K562 (cell line): ENCODE measurements around the gene SOX15. TPM values are rescaled to one million over a fixed set of nuclear protein-coding genes. Genes with fewer than 3 reads are reported as not detected.

Source experiments
- BRF1 ChIP-seq: IDR thresholded peaks from 3 replicates; pipeline ENCODE4 v1.6.1; 2011; ENCODE audit warnings: borderline replicate concordance, mild to moderate bottlenecking; ENCODE audit not compliant: insufficient read length; ENCODE audit errors: extremely low read depth
- CBX1 ChIP-seq: sonication (generic); IDR thresholded peaks from 2 replicates; pipeline ENCODE4 v1.6.1; 2016; ENCODE audit warnings: antibody characterized with exemption, low read depth, mild to moderate bottlenecking
- CEBPB ChIP-seq: fragments of 450-650 bp; IDR thresholded peaks from 2 replicates; pipeline ENCODE4 v1.6.1; 2016; ENCODE audit warnings: missing genetic modification characterization, missing compliant biosample characterization
- CEBPG ChIP-seq, 3 experiments: fragments of 200-800 bp in 1 of 3; sonication (Bioruptor generic) in 1 of 3; sonication (generic) in 1 of 3; formaldehyde crosslinking in 1 of 3; IDR thresholded peaks in 2 of 3; conservative IDR thresholded peaks in 1 of 3; 2 replicates each; pipeline versions ENCODE4 v1.6.1 to v1.8.0; 2016 to 2022; ENCODE audit warnings: missing compliant biosample characterization in 2 of 3, missing genetic modification characterization in 2 of 3, mild to moderate bottlenecking in 1 of 3, missing genetic modification reagents in 1 of 3
- CREBBP ChIP-seq: IDR thresholded peaks from one replicate; pipeline ENCODE4 v1.6.1; 2012; ENCODE audit warnings: low read depth, mild to moderate bottlenecking, control low read depth, inconsistent platforms, low read length
- ELF2 ChIP-seq: fragments of 250-450 bp; sonication (Bioruptor Pico); IDR thresholded peaks from 2 replicates; pipeline ENCODE4 v1.5.0; 2021; ENCODE audit warnings: mild to moderate bottlenecking
- ETV5 ChIP-seq: sonication (generic); formaldehyde crosslinking; IDR thresholded peaks from 2 replicates; pipeline ENCODE4 v1.4.0; 2020; ENCODE audit warnings: low read depth, mild to moderate bottlenecking, missing genetic modification reagents
- GTF2F1 ChIP-seq: IDR thresholded peaks from 2 replicates; pipeline ENCODE4 v1.6.1; 2011; ENCODE audit warnings: low read depth, low read length, improper control_type of control experiment
- MYC ChIP-seq, 2 experiments: fragments of 250-450 bp in 1 of 2; sonication (Bioruptor Pico) in 1 of 2; IDR thresholded peaks; 2 replicates each; pipeline versions ENCODE4 v1.5.1 to v1.6.1; 2012 to 2021; ENCODE audit warnings: low read depth in 2 of 2, borderline replicate concordance in 1 of 2, improper control_type of control experiment in 1 of 2, low read length in 1 of 2, mild to moderate bottlenecking in 1 of 2, moderate library complexity in 1 of 2
- NCOA1 ChIP-seq: fragments of 450-650 bp; IDR thresholded peaks from 2 replicates; pipeline ENCODE4 v1.6.1; 2016; ENCODE audit warnings: low read depth
- NFYB ChIP-seq: IDR thresholded peaks from 2 replicates; pipeline ENCODE4 v1.6.1; 2011; ENCODE audit warnings: mild to moderate bottlenecking, moderate library complexity; ENCODE audit not compliant: insufficient read length; ENCODE audit errors: extremely low read depth
- NR4A1 ChIP-seq, 2 experiments: fragments of 250-450 bp in 1 of 2; fragments of 450-650 bp in 1 of 2; sonication (Bioruptor Pico) in 1 of 2; IDR thresholded peaks; 2 replicates each; pipeline versions ENCODE4 v1.4.0 to v1.6.1; 2016 to 2020; ENCODE audit warnings: mild to moderate bottlenecking in 2 of 2, missing compliant biosample characterization in 1 of 2, missing genetic modification characterization in 1 of 2, moderate library complexity in 1 of 2
- SRSF1 ChIP-seq: fragments of 200-400 bp; formaldehyde crosslinking; IDR thresholded peaks from 2 replicates; pipeline ENCODE4 v1.6.1; 2017; ENCODE audit warnings: mild to moderate bottlenecking, low read depth, low read length, moderate library complexity
- TCF3 ChIP-seq: sonication (generic); formaldehyde crosslinking; IDR thresholded peaks from 2 replicates; pipeline ENCODE4 v1.4.0; 2020; ENCODE audit warnings: mild to moderate bottlenecking, missing genetic modification reagents
- TRIM28 ChIP-seq: fragments of 450-650 bp; IDR thresholded peaks from 2 replicates; pipeline ENCODE4 v1.6.1; 2017
- XRCC3 ChIP-seq: fragments of 450-650 bp; IDR thresholded peaks from 2 replicates; pipeline ENCODE4 v1.6.1; 2017; ENCODE audit warnings: mild to moderate bottlenecking, moderate library complexity
- ZNF445 ChIP-seq: fragments of 250-450 bp; sonication (Bioruptor Pico); IDR thresholded peaks from 2 replicates; pipeline ENCODE4 v1.4.0; 2020; ENCODE audit warnings: low read depth, mild to moderate bottlenecking, moderate library complexity
- ZNF740 ChIP-seq, 3 experiments: fragments of 200-800 bp in 1 of 3; sonication (Bioruptor generic) in 1 of 3; sonication (generic) in 1 of 3; formaldehyde crosslinking in 1 of 3; IDR thresholded peaks; 2 replicates each; pipeline versions ENCODE4 v1.6.1 to v1.8.0; 2016 to 2022; ENCODE audit warnings: mild to moderate bottlenecking in 2 of 3, missing compliant biosample characterization in 2 of 3, missing genetic modification characterization in 2 of 3, missing genetic modification reagents in 1 of 3
- polyA plus RNA-seq, 8 experiments: library from polyadenylated mRNA; depleted of rRNA in 4 of 8; stranded (reverse) in 5 of 8; unstranded in 3 of 8; fragments of >200 nt; fragmentation: Nextera tagmentation in 2 of 8; fragmentation: Illumina TruSeq in 1 of 8; extraction: Ambion mirVana in 2 of 8; extraction: Trizol in 1 of 8; gene quantifications; 2 replicates each; pipeline versions ENCODE4 v1.2.1 to v1.2.3, GENCODE V29; 2011 to 2014; ENCODE audit warnings: inconsistent platforms in 1 of 8, missing spikeins in 1 of 8
- total RNA-seq, 7 experiments: library from RNA; depleted of rRNA in 6 of 7; stranded (reverse); fragments of >200 nt in 6 of 7; fragmentation: Illumina TruSeq in 2 of 7; extraction: Trizol in 2 of 7; gene quantifications; 2 replicates each; pipeline versions ENCODE4 v1.2.1 to v1.2.3, GENCODE V29; 2011 to 2021; ENCODE audit warnings: low replicate concordance in 1 of 7
- TF ChIP-seq, protein P1 (sequence below): sonication (generic); formaldehyde crosslinking; IDR thresholded peaks from 2 replicates; pipeline ENCODE4 v1.8.0; 2022; ENCODE audit warnings: missing genetic modification reagents, mild to moderate bottlenecking, borderline replicate concordance
- TF ChIP-seq, protein P2 (sequence below): sonication (generic); formaldehyde crosslinking; IDR thresholded peaks from 2 replicates; pipeline ENCODE4 v1.8.1; 2023; ENCODE audit warnings: mild to moderate bottlenecking, missing genetic modification reagents
- TF ChIP-seq, protein P3 (sequence below), 2 experiments: fragments of 450-650 bp; conservative IDR thresholded peaks; 2 replicates each; pipeline ENCODE4 v1.6.1; 2017; ENCODE audit warnings: mild to moderate bottlenecking in 2 of 2, moderate library complexity in 2 of 2

The SOX15 gene
- total and polyA plus RNA-seq, 9 of the 15 experiments (the other 6 are each of a cell fraction or from before 2014, with no cell fraction given), result 0.07 to 0.33 (median 0.19) TPM; not detected in 5

GRCh38 chr17:7573324-7574080 lies 16.4 kb downstream of the SOX15 start (continued):
- TF ChIP-seq NR4A1 (CRISPR knock-in tag; IDR thresholded peaks at IDR 0.05) (no peak), NR4A1 (tag; IDR thresholded peaks at IDR 0.05) (no peak), XRCC3 (no peak), TRIM28 (no peak), CBX1 (no peak), NCOA1 (no peak), CEBPG (CRISPR knock-in tag; IDR thresholded peaks at IDR 0.05) (peak; percentile 96), CEBPG (tag; conservative IDR thresholded peaks at IDR 0.05 in 1 of 2, IDR thresholded peaks at IDR 0.05 in 1 of 2) (peak; percentile 97 to 98), ZNF740 (CRISPR knock-in tag; IDR thresholded peaks at IDR 0.05) (peak; percentile 96), ZNF740 (tag; IDR thresholded peaks at IDR 0.05) (peak in 1 of 2 experiments; percentile 87; a peak in 1 of 4 replicates), NFYB (no peak), ZNF445 (CRISPR knock-in tag) (no peak), BRF1 (no peak), GTF2F1 (no peak), MYC (IDR thresholded peaks at IDR 0.05; ENCODE audit: low read depth, low read length) (peak; percentile 93), MYC (CRISPR knock-in tag; IDR thresholded peaks at IDR 0.05; ENCODE audit: borderline replicate concordance, low read depth) (peak; percentile 52; the same call in 1 of the 2 replicates), ETV5 (CRISPR knock-in tag) (peak; percentile 74), TCF3 (no peak), CREBBP (no peak), SRSF1 (no peak), ELF2 (CRISPR knock-in tag) (no peak), CEBPB (tag) (peak; percentile 98)
- TF ChIP-seq, protein P1, sequence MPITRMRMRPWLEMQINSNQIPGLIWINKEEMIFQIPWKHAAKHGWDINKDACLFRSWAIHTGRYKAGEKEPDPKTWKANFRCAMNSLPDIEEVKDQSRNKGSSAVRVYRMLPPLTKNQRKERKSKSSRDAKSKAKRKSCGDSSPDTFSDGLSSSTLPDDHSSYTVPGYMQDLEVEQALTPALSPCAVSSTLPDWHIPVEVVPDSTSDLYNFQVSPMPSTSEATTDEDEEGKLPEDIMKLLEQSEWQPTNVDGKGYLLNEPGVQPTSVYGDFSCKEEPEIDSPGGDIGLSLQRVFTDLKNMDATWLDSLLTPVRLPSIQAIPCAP (CRISPR knock-in tag), result no peak
- TF ChIP-seq, protein P2, sequence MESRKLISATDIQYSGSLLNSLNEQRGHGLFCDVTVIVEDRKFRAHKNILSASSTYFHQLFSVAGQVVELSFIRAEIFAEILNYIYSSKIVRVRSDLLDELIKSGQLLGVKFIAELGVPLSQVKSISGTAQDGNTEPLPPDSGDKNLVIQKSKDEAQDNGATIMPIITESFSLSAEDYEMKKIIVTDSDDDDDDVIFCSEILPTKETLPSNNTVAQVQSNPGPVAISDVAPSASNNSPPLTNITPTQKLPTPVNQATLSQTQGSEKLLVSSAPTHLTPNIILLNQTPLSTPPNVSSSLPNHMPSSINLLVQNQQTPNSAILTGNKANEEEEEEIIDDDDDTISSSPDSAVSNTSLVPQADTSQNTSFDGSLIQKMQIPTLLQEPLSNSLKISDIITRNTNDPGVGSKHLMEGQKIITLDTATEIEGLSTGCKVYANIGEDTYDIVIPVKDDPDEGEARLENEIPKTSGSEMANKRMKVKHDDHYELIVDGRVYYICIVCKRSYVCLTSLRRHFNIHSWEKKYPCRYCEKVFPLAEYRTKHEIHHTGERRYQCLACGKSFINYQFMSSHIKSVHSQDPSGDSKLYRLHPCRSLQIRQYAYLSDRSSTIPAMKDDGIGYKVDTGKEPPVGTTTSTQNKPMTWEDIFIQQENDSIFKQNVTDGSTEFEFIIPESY, result no peak
- TF ChIP-seq, protein P3, sequence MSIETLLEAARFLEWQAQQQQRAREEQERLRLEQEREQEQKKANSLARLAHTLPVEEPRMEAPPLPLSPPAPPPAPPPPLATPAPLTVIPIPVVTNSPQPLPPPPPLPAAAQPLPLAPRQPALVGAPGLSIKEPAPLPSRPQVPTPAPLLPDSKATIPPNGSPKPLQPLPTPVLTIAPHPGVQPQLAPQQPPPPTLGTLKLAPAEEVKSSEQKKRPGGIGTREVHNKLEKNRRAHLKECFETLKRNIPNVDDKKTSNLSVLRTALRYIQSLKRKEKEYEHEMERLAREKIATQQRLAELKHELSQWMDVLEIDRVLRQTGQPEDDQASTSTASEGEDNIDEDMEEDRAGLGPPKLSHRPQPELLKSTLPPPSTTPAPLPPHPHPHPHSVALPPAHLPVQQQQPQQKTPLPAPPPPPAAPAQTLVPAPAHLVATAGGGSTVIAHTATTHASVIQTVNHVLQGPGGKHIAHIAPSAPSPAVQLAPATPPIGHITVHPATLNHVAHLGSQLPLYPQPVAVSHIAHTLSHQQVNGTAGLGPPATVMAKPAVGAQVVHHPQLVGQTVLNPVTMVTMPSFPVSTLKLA (conservative IDR thresholded peaks at IDR 0.05), result peak; percentile 96 to 98
